Measurements from ENCODE around the gene COX14. TPM values are rescaled to one million over a fixed set of nuclear protein-coding genes. Genes with fewer than 3 reads are reported as not detected.

The COX14 gene
- total and polyA plus RNA-seq, 10 of the 15 experiments (the other 5 are each of a cell fraction or from before 2014, with no cell fraction given): 44.6 to 361 (median 120) TPM

DNA sequence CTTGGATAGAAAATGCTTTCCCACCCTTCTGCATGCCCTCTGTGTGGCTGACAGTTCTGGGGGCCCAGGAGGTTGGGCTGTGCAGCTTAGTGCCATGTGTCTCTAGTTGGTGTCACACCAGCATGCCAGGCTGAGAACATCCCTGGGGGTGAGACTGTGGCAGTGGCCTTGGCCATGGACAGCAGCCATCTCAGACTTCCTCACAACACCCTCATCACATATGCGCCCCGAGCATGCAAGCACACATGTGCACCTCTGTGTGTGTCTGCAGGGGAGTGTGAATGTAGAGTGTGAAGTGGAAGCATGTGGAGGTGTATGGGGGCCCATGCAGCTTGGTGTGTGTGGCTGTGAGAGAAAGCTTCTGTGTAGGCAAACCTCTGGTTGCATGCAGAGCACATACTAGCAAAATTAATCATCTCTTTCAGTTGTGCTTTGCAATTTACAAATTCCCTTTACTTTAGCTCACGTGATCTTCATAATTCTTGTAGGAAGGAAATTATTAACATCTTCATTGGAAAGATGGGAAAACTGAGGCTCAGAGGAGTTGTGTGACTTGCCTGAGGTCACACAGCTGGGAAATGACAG is 46.2 kb upstream of the COX14 start (continued):
- no peak for TF ChIP-seq RFX5 (IDR thresholded peaks at IDR 0.05; ENCODE audit: low read depth, low read length)
- no peak for TF ChIP-seq MXI1 (IDR thresholded peaks at IDR 0.05; ENCODE audit: low read depth, low read length)

DNA sequence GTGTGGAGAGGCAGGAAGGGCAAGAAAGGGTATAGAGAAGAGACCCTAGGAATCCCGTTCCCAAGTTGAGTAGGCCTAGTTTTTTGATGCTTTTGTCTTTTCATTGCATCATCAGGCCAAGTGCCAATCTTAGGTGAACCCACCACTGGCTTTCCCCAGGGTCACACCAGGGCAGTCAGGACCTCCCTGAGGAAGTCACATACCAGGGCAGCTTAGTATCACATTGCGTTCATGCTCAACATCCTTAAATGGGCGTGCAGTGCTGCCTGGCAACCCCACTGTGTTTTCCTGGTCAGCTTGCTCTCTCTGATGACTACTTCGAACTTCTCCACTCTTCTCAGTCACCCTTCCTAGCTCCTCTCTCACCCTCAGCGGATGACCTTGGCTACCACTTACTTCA is 45.6 kb upstream of the COX14 start:
- H3K4me3 ChIP-seq: no peak overlapping the region
- no peaks in the 10 kb centered on the region for H3K9me3 ChIP-seq (replicated peaks; ENCODE audit: control insufficient read depth, insufficient read depth, low read length)
- H3K36me3 ChIP-seq (ENCODE audit: control insufficient read depth in 2 of 2, insufficient read depth in 2 of 2, low read length in 1 of 2): no peaks in the 10 kb centered on the region
- ChIA-PET SMC1A (ENCODE audit: uncharacterized antibody, unreplicated experiment) (interaction anchor here (1.5 to 5.2 kb wide), 3 partner anchors 29 to 98 kb away, joined by 3 to 37 read pairs (median 6); no protein-coding TSS in a partner anchor), RAD21 (ENCODE audit: unreplicated experiment) (interaction anchor here (2.1 to 7.3 kb wide), 2 partner anchors 10 to 99 kb away, joined by 6 to 74 read pairs; no protein-coding TSS in a partner anchor), CTCF (interaction anchor here (0.9 to 8.0 kb wide), 10 partner anchors 8 to 265 kb away, joined by 3 to 121 read pairs (median 4); partner anchors contain the start of gene SMARCD1), POLR2A (no interaction called here)
- intact Hi-C loops (cut with micrococcal nuclease; ENCODE audit: unreplicated experiment) (no loop called here), in situ Hi-C loops (cut with MboI) (loop anchor here (5.0 kb wide), 1 partner anchor 94 kb away; the partner anchor contains the start of gene AQP6)
- 20% methylated on average over 5 of the region's 5 CpGs for WGBS (ENCODE audit: insufficient coverage, insufficient replicate concordance, low lambda C conversion rate, missing lambda C conversion rate)
- ATAC-seq (peak; percentile 65), FAIRE-seq (no peak), DNase-seq (ENCODE audit: low read depth, low spot score) (no peak)
- H3K9ac ChIP-seq (ENCODE audit: control insufficient read depth, insufficient read depth, low read length): no peak overlapping the region
- no peaks in the 10 kb centered on the region for H4K20me1 ChIP-seq (ENCODE audit: control insufficient read depth, insufficient read depth)
- no peaks in the 10 kb centered on the region; a peak in 2 of 4 replicates for H3K27me3 ChIP-seq (replicated peaks in 1 of 2; ENCODE audit: control insufficient read depth in 2 of 2, insufficient read depth in 2 of 2, low read length in 1 of 2)
- H2AFZ ChIP-seq (ENCODE audit: control insufficient read depth, low read depth, low read length): no peak overlapping the region
- no peak overlapping the region for H3K27ac ChIP-seq (ENCODE audit: control insufficient read depth, insufficient read depth)
- H3K4me1 ChIP-seq (ENCODE audit: control insufficient read depth, insufficient read depth, low read length): no peaks in the 10 kb centered on the region
- no TSS peak for BruUV-seq (replicated peaks)
- no peak overlapping the region for H3K4me2 ChIP-seq (ENCODE audit: control insufficient read depth, insufficient read depth)
- no peaks in the 10 kb centered on the region for H3K79me2 ChIP-seq (ENCODE audit: control insufficient read depth, insufficient read depth, low read length)
- no peak for TF ChIP-seq GATAD2B (conservative IDR thresholded peaks at IDR 0.05; ENCODE audit: low read depth)
- no peak for TF ChIP-seq EGR1 (IDR thresholded peaks at IDR 0.05; ENCODE audit: borderline replicate concordance in 1 of 2, low read depth in 2 of 2, low read length in 2 of 2)
- no peak for TF ChIP-seq ASH2L (IDR thresholded peaks at IDR 0.05; ENCODE audit: borderline replicate concordance, low read depth)
- TF ChIP-seq, protein P1, sequence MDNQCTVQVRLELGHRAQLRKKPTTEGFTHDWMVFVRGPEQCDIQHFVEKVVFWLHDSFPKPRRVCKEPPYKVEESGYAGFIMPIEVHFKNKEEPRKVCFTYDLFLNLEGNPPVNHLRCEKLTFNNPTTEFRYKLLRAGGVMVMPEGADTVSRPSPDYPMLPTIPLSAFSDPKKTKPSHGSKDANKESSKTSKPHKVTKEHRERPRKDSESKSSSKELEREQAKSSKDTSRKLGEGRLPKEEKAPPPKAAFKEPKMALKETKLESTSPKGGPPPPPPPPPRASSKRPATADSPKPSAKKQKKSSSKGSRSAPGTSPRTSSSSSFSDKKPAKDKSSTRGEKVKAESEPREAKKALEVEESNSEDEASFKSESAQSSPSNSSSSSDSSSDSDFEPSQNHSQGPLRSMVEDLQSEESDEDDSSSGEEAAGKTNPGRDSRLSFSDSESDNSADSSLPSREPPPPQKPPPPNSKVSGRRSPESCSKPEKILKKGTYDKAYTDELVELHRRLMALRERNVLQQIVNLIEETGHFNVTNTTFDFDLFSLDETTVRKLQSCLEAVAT (IDR thresholded peaks at IDR 0.05): no peak
- TF ChIP-seq SREBF1 (IDR thresholded peaks at IDR 0.05; ENCODE audit: low read length): no peak
- TF ChIP-seq BMI1 (IDR thresholded peaks at IDR 0.05; ENCODE audit: borderline replicate concordance): no peak
- no peak for TF ChIP-seq TCF12 (IDR thresholded peaks at IDR 0.05; ENCODE audit: low read depth, low read length)
- TF ChIP-seq, protein P2, sequence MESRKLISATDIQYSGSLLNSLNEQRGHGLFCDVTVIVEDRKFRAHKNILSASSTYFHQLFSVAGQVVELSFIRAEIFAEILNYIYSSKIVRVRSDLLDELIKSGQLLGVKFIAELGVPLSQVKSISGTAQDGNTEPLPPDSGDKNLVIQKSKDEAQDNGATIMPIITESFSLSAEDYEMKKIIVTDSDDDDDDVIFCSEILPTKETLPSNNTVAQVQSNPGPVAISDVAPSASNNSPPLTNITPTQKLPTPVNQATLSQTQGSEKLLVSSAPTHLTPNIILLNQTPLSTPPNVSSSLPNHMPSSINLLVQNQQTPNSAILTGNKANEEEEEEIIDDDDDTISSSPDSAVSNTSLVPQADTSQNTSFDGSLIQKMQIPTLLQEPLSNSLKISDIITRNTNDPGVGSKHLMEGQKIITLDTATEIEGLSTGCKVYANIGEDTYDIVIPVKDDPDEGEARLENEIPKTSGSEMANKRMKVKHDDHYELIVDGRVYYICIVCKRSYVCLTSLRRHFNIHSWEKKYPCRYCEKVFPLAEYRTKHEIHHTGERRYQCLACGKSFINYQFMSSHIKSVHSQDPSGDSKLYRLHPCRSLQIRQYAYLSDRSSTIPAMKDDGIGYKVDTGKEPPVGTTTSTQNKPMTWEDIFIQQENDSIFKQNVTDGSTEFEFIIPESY (IDR thresholded peaks at IDR 0.05): no peak
- TF ChIP-seq, protein P3, sequence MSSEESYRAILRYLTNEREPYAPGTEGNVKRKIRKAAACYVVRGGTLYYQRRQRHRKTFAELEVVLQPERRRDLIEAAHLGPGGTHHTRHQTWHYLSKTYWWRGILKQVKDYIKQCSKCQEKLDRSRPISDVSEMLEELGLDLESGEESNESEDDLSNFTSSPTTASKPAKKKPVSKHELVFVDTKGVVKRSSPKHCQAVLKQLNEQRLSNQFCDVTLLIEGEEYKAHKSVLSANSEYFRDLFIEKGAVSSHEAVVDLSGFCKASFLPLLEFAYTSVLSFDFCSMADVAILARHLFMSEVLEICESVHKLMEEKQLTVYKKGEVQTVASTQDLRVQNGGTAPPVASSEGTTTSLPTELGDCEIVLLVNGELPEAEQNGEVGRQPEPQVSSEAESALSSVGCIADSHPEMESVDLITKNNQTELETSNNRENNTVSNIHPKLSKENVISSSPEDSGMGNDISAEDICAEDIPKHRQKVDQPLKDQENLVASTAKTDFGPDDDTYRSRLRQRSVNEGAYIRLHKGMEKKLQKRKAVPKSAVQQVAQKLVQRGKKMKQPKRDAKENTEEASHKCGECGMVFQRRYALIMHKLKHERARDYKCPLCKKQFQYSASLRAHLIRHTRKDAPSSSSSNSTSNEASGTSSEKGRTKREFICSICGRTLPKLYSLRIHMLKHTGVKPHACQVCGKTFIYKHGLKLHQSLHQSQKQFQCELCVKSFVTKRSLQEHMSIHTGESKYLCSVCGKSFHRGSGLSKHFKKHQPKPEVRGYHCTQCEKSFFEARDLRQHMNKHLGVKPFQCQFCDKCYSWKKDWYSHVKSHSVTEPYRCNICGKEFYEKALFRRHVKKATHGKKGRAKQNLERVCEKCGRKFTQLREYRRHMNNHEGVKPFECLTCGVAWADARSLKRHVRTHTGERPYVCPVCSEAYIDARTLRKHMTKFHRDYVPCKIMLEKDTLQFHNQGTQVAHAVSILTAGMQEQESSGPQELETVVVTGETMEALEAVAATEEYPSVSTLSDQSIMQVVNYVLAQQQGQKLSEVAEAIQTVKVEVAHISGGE (CRISPR knock-in tag; IDR thresholded peaks at IDR 0.05): no peak
- no peak for TF ChIP-seq SREBF2 (IDR thresholded peaks at IDR 0.05; ENCODE audit: low read length)
- TF ChIP-seq NR2C1 (IDR thresholded peaks at IDR 0.05): no peak
- no peak for TF ChIP-seq TAF1 (IDR thresholded peaks at IDR 0.05; ENCODE audit: borderline replicate concordance, low read depth, low read length)
